ENCODE results near the gene DSC2.

DSC2 gene

DNA sequence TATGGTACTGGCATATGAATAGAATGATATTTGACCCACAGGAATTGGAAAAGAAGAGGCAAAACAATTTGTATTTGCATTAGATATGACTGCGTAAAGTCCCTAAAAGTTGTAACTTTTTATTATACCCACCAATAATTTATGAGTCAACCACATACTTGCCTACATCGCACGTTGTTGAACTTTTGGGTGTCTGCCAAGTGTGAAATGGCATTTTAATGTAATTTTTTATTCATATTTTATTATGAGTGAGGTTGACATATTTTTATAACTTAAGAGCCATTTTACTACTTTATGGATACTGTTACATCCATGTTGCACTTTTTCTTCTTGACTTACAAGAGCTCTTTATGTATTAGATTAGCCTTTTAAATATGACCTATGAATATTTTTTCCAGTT is 4.6 kb downstream of the DSC2 start:
- DNase-seq: no peak

DNA sequence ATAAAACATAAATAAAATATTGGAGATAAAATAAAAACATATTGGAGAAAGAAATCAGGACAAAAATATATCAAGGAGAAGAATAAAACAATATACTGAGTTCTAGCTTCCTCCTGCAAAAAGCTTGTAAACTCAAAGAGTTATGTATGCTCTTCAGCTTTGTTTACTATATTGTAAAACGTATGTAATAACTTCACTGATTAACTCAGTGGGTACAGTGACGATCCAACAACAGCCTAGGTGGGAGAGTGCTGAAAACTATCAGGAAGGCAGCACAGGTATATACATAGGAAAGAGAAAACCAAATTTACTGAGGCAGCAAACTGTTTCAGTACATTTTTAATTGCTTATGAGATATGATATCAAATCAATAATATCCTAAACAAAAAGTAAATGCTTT is 8.3 kb downstream of the DSC2 start:
- DNase-seq: no peak

GRCh38 chr18:31093294-31093693 is 8.9 kb downstream of the DSC2 start:
- DNase-seq: no peak

- DNase-seq: no peak
Measured at GRCh38 chr18:31091350-31091749, 10.9 kb downstream of the DSC2 start.

DNA sequence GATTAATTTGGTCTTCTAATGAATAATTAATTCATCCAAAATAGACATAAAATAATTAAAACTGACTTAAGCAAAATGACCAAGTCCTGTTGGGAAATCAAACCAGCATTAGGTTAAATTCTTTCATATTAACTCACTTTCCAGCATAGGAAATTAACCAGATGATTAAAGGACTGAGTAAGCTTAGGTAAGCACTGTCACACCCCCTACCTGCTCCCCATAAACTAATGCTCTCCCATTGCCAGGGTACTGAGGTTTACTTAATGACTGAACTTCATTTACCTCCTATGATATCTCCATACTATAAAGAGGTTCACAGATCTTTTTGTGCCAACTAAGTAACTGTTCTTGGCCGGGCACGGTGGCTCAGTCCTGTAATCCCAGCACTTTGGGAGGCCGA is 13.7 kb downstream of the DSC2 start:
- DNase-seq: no peak

DNA sequence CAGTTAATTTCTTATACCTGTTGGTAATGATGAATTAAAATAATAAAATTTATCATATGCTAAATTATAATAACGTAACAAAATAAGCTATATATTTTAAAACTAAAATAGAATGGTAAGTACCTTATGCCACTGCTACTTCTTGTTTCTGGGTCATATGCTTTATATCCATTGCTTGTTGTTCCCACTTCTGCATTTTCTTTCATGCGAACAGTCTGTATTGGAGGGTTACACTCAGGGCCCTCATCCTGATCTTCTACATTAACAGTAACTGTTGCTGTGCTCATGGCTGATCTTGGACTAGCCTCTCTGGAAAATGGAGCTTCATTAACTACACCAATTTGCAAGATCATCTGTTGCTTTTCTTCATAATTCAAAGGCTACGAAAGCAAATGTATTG is 22.2 kb downstream of the DSC2 start:
- DNase-seq: no peak

GRCh38 chr18:31077878-31078277 is 24.3 kb downstream of the DSC2 start:
- DNase-seq: no peak

GRCh38 chr18:31072175-31072574 is 30.0 kb downstream of the DSC2 start:
- DNase-seq: no peak

DNA sequence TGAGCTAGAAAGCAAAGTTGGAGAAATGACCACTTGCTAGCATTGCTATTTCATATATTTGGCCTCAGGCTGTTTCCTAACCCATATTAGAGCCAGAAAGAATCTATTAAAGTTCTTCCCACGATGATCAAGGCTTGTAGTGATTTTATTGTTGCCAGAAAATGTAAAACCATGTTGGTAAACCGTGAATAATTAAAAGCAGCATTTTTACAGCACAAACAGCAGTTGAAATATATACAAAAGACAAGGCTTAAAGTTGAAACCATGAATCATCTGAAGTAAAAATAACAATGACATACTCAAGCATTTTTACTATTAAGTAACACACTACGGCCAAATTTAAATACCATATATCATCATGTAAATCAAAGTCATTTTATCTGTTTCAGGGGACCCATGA is 32.0 kb downstream of the DSC2 start:
- DNase-seq: no peak

GRCh38 chr18:31066266-31066665 is 36.0 kb downstream of the DSC2 start:
- DNase-seq: no peak

GRCh38 chr18:31065036-31065773 is 37.0 kb downstream of the DSC2 start:
- DNase-seq: no peak

- DNase-seq: no peak
Measured at GRCh38 chr18:31064130-31064529, 38.1 kb downstream of the DSC2 start.

GRCh38 chr18:31061945-31062344 is 40.3 kb downstream of the DSC2 start:
- no peak for DNase-seq

DNA sequence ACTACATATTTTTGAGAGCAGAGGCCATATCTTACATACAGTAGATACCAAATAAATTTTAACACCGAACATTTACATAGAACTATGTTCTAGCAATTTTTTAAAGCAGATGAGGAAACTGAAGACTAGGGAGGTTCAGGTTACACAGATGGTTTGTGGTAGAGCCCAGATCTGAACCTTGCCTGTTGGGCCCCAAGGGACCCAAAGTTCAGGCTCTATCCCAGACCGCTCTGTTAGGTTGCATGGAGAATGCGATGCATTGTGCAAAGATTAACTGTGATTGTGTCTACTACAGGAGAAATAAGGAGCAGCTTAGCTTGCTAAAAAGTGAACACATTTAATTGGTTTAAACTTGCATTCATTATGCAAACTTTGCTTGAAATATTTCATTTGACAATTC is 43.3 kb downstream of the DSC2 start:
- no peak for DNase-seq

GRCh38 chr18:31057917-31058316 is 44.3 kb downstream of the DSC2 start:
- no peak for DNase-seq

DNA sequence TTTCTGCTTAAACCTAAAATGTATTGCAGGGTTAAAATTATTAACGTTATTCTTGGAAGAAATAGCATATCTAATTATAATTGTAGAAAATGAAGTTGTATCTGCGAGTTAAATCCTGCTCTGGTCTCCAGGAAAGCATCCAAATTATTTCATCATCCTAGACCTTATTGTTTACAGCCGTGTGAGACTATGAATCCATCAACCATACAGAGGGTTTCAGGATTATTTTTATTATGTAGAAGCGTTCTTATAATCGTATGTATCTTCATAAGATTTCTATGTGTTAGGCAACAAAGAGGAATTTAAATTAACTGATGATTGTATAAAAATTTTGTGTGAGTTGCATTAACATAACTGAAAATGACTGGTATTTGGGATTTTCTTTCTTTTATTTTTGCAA is 45.2 kb downstream of the DSC2 start:
- no peak for DNase-seq

- no peak for DNase-seq
Measured at GRCh38 chr18:31056296-31056695, 45.9 kb downstream of the DSC2 start.

DNA sequence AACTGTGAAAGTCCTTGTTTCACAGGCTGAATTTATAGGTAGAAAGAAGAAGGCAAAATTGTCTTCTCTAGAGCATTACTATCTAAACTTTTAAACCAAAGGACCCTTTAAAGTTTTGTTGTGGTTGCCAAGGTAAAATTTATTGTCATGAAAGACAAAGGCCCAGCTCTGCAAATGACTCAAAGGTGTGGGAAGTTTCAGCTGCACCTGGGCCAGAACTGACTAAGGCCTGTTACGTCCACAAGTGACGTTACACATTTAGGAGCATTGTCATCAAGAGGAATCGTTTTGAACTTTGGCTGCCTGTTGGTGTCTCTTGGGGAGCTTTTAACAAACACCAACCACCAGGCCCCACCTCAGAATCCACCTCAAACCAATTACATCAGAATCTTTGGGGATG is 51.6 kb downstream of the DSC2 start:
- DNase-seq: no peak

DNA sequence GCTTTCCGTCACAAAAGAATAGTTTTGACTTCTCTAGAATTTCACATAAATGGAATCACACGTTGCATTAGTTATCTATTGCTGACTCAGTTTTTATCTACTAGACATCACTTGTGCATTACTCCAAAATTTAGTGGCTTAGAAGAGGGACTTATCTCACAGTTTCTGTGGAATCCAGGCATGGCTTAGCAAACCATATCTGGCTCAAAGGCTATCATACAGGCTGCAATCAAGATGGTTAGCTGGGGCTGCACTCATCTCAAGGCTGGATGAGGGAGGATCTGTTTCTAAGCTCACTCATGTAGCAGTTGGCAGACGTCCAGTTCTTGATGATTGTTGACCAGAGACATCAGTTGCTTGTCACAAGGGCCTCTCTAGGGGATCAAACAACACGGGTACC is 53.0 kb downstream of the DSC2 start:
- no peak for DNase-seq

- DNase-seq: no peak
Measured at GRCh38 chr18:31048216-31048615, 54.0 kb downstream of the DSC2 start.

- no peak for DNase-seq
Measured at GRCh38 chr18:31046916-31047315, 55.3 kb downstream of the DSC2 start.

GRCh38 chr18:31045599-31045998 is 56.6 kb downstream of the DSC2 start:
- DNase-seq: no peak

DNA sequence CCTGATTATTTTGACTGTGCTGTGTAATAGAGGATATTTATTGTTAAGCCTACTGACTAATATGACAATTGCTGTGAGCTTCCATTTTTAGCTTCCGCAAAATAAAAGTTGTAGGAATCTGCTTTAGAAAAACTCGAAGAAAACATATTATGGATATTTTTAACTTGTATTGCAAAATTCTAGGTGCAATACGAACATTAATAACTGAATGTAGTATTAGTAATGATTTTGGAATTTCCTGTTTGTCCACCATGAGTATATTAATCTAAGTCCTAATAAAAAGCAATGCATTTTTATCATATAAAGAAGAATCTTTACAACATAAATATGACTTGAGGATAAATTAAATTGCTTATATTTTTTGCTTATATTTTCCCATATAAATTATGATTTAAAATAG is 57.3 kb downstream of the DSC2 start:
- DNase-seq: no peak

DNA sequence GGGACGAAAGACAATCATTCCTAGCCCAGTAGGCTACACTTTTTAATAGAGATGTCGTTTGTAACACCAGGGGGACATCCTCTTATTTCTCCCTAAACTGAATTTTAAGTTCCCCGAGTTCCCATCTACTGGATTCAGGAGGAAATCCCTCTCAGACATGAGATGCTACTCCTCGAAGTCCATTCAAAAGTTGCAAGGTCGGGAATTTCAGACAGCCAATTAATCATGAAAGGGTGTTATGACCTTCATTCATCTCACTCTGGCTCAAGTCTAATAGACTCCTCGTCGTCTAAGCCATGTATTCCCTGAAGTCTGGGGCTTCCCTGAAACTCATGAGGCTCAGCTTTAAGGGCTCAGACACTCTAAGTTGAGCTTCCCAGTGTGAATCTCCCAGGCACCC is 58.5 kb downstream of the DSC2 start:
- DNase-seq: no peak

DNA sequence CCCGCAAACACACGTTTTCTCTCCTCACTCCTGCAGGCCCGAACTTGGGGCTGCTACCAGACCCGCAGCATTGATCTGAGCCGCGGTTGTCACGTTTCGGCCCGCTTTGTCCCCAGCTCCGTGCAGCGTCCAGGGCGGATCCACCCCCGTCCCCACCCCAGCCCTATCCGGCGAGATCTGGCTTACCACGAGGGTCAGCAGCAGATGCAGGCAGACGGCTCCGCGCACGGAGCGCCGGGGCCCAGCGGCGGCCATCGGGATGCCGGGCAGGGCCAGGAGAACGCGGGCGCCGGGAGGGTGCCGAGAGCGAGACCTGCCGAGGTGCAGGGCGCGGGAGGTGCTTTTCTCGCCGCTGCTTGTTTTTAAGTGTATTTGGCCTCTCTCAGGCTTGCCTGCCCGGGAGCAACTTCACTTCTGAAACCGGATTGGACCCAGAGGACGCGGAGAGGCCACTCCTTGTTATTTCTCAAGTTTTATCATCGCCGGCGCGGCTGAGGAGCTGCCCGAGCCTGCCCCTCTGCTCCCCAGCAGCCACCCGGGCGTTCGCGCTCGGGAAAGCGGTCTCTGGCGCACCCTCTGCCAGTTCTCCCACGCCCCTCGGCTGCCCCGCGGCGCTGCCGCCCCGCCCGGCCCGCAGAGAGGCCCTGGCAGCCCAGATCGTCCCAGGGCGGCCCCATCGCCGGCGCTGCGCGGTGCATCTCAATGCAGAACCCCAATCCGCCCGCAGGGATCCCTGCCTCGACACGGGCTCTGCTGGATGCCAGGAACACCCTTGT is 59.6 kb downstream of the DSC2 start, which contains the start of gene DSC3:
DSC3 (minus strand) TSS at position 337 of the 776 bp plus-strand sequence; CDS start at position 255, 82 bp downstream.
- DNase-seq: peak in 1 of 2 experiments; percentile 68

Data from NCI-H526 (cell line).